OCI-LY1 (cell line): Measurements from ENCODE around the gene GDF15.

Experiments
- EZH2 ChIP-seq: fragments of 200-600 bp; sonication (generic), shearing (Covaris generic); IDR thresholded peaks from 2 replicates; pipeline ENCODE4 v1.8.0; 2017; ENCODE audit warnings: borderline replicate concordance, mixed run types, mild to moderate bottlenecking, antibody characterized with exemption, low read length, moderate library complexity, mixed read lengths
- TF ChIP-seq, protein P1 (sequence below): fragments of 200-600 bp; sonication (generic), shearing (Covaris generic); IDR thresholded peaks from 2 replicates; pipeline ENCODE4 v1.5.1; 2017; ENCODE audit warnings: mild to moderate bottlenecking, antibody characterized with exemption, low read length, moderate library complexity, mixed read lengths

GRCh38 chr19:18368504-18369222 lies 17.3 kb upstream of the GDF15 start:
- TF ChIP-seq, protein P1, sequence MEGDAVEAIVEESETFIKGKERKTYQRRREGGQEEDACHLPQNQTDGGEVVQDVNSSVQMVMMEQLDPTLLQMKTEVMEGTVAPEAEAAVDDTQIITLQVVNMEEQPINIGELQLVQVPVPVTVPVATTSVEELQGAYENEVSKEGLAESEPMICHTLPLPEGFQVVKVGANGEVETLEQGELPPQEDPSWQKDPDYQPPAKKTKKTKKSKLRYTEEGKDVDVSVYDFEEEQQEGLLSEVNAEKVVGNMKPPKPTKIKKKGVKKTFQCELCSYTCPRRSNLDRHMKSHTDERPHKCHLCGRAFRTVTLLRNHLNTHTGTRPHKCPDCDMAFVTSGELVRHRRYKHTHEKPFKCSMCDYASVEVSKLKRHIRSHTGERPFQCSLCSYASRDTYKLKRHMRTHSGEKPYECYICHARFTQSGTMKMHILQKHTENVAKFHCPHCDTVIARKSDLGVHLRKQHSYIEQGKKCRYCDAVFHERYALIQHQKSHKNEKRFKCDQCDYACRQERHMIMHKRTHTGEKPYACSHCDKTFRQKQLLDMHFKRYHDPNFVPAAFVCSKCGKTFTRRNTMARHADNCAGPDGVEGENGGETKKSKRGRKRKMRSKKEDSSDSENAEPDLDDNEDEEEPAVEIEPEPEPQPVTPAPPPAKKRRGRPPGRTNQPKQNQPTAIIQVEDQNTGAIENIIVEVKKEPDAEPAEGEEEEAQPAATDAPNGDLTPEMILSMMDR, result no peak
- TF ChIP-seq EZH2, result no peak
